Cerebellar cortex (tissue), 1 donor: ENCODE results near the gene USB1.

Experiments
- DNase-seq: peaks from one replicate; pipeline ENCODE4 v3.0.0-alpha.2; 2015; ENCODE audit warnings: low spot score

USB1 gene

GRCh38 chr16:58019866-58020538 is 18.8 kb downstream of the USB1 start:
- DNase-seq, result no peak

- DNase-seq, result peak; percentile 77
These were observed 19.7 kb downstream of the USB1 start for GRCh38 chr16:58020628-58021521.

DNA sequence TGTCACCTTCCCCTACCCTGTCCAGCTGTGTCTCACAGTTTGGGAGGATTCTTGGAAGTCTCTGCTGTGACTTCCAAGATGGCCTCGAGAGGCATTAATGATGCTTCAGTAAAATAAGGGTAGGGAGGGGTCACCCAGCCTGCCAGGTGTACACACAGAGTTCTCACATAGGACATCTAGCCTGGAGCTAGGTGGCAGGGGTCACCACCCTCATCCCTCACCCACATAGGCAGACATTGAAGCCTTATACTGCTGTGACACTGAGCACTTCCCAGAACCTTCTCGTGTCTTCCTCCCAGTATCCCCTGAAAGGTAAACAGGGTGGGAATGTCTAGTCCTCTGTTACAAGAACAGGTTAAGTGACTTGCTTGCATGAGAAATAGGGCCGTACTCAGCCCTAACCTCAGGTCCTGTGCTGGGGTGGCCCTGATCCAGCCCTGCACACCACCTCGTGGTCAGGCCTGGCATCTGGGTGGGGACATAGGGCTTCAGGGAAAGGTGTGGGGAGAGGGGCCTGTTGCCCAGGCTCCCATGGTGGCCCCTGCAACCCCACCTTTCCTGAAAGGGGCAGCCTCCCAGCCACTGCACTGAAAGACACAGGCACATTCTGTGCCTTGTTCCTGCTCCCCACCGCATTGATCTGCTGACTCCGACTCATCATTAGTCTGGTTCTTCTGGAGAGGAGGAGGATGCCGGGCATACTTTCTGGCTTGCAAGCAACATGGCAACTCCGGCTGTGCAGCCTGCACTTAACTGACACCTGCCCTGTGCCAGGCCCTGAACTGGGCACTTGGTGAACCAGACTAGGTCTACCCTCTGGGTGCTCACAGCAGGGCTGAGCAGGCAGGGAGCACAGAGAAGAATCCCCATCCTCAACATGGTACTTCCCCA is 20.7 kb downstream of the USB1 start:
- no peak for DNase-seq

GRCh38 chr16:58022601-58023371 is 21.6 kb downstream of the USB1 start:
- no peak for DNase-seq

DNA sequence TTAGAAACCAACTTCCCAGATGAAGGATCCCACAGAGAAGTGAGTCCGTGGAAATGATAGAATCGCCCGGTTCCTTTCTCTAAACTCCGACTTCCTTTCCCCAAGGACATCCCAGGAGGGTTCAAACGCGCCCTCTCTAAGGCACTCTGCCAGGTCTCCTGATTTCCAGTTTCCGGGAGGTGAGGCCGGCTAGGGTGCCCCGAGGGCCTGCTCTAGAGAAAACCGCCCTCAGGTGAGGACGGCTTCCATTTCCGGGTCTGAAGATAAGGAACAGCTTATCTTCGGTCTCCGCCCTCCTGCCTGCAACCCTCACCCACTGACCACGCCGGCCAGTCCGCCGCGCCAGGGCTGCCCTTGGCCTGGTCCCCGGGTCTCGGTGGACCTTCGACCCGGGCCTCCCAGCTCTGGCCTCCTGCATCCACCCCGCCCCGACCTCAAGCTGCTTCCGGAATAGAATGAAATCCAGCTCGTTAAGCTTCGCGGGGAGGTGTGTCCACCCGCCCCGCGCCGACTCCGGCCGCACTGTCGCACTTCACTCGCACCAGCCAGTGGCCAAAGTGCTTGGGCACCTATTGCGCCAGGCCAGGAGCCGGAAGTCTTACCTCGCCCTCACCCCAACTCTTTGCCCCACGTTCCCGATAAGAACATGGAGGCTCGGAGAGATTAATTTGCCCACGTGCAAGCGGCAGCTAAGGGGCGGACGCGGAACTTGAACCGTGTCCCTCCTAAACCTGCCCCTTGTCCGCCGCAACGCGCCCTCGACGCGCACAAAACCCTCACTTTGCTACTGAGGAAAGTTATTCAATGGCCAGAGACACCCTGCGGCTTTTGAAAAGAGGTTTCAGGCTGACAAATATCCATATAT is 23.5 kb downstream of the USB1 start:
- no peak for DNase-seq

GRCh38 chr16:58025351-58026138 is 24.3 kb downstream of the USB1 start, which contains the start of gene MMP15:
Gene MMP15 (plus strand): TSS chr16:58025754. CDS start chr16:58026351, 597 bp downstream.
- peak; percentile 59 for DNase-seq

GRCh38 chr16:58026139-58026704 is 25.0 kb downstream of the USB1 start:
- DNase-seq, result no peak

DNA sequence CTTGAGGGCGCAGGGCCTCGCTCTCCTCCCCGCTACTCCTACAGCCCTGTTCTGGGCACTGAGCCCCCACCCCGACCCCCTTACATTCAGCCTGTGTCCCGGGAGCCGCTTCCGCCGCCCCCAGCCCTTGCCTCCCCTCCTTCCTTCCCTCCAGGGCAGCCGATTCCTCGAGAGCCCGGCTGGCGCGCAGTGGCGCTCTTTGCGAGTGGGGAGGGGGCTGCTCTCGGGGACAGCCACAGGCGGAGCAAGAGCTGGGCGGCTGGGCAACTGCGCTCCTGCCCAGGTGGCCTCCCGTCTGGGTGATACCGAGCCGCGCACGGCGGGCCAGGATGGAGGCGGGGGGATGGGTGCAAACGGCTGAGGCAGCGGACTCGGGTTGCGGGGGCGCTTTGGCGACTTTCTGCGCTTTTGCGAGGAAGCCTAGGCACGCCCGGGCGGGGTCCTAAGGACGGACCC is 25.5 kb downstream of the USB1 start:
- DNase-seq, result no peak

GRCh38 chr16:58027161-58027915 is 26.1 kb downstream of the USB1 start:
- peak; percentile 51 for DNase-seq

DNA sequence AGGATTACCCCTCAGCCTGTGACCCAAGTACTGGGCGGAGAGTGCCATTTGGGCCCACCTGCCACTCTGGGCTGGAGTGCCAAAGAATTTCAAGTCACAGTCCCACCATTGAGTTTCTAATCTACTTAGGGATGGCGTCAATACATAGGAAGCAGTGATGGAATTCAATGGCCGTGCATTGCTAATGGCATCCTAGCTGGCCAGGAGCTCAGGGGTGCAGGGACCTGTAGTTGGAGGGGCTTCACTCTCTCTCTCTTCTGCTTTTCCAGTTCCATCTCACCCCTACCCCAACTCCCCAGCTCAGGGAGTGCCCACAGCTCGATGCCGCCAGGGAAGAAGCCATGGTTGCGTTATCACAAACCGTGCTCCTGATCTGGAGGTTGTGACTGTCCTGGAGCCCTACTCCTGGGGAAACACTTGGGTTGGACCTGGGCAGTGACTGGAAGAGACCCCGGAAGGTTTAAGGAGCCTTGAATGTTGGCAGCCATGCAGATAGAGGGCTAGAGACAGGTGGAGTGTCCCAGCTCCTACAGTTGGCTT is 26.8 kb downstream of the USB1 start:
- DNase-seq, result no peak

DNA sequence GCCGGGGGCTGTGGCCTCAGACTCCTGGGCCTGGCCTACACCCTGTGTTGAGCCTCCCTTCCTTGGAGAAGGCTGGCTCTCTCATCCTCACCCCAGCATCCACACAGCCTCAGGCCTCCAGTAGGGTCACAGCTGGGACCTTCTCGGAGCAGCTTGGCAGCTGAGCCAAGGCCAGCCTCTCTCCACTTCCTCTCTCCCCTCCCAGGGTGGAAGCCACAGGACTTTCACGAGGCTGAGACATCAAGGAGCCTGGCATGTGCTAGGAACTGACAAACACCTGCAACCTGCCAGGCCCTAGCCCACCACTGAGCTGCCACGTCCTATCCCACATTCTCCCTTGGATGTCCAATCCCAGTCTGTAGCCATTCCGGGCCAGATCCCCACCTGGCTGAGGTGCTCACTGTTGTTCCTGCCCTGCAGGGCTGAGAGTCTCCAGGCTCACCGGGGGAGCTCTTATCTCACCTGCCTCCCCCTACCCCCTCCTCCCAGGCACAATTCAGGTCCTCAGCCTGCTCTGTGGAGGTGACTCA is 27.4 kb downstream of the USB1 start:
- no peak for DNase-seq

DNA sequence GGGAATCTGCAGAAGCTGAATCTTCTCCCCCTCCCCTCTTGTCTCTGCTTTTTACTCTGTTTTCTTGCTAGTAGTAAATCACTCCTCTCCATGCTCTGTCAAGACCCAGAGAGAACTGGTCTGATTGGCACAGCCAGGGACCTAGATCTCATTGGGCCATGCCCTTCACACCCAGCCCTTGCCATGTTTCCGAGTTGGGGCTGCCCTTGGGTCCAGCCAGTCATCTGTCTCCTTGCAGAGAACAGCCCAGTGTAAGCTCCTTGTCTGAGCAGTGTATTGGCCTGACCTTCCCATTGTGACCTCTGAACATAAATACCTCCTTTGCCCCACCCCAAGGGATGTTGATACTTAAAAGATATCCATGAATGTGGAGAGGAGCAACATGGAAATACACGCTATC is 28.2 kb downstream of the USB1 start:
- no peak for DNase-seq

DNA sequence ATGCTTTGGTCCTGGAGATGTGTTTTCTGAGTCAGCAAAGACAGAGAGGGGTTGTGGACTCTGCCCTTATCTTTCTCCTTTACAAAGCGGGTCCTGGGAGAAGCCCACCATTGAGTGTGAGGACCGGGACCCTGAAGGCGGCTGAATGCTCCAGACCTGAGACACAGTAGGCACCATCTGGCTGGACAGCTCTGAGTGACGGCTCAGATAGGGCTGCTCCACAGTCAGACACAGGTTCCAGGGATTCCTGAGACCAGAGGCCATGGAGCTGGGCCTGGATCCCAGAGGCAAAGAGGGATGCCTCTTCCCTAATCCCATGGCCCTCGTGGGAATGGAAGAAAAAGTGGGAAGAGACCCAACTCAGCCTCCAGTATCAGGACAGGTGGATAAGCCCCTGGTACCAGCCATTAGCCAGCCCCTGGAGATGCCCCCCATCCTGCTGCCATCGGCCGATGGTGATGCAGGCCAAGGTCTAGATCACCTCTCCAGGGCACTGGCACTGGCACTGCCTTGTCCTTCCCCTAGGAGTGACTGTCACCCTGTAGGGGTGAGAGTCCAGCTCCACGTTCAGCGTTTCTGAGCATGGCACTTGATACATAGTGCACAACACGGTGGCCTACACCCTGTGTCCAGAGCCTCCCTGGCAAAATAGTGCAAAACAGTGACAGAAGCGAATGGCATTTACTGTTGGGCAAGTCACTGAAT is 29.1 kb downstream of the USB1 start:
- DNase-seq, result no peak

DNA sequence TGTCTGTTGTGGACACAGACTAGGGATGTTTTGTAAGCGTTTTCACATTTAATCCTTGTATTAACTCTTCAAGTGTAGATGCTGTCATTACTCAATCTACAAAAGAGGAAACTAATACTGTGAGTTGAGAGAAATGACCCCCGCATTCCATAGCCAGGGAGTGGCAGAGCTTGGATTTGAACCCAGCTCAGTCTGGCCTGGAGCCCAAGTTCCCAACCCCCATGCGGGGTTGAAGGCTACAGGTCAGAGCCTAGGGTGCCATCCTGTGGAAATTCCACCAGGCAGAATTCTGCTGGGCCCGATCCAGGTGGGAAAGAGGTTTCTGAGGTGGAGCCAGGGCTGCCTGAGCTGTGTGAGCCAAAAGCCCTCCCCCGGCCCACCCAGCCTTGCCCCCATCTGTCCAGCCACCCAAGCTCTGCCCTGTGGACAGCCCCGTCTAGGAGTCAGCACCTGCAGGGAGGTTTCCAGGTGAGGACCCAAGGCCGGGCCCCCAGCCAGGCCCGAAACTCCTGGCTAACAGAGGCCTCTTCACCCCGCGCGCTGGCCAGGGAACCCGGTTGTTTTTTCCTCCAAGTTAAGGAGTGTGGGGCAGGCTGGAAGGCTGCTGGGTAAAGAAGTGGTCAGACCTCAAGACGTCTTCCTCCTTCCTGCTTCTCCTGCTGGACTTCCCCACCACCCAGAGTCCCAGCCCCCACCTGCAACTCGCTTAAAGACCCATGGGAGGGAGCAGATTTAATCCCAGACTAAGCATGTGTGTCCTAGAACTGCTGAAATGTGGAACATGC is 30.0 kb downstream of the USB1 start:
- DNase-seq, result no peak

DNA sequence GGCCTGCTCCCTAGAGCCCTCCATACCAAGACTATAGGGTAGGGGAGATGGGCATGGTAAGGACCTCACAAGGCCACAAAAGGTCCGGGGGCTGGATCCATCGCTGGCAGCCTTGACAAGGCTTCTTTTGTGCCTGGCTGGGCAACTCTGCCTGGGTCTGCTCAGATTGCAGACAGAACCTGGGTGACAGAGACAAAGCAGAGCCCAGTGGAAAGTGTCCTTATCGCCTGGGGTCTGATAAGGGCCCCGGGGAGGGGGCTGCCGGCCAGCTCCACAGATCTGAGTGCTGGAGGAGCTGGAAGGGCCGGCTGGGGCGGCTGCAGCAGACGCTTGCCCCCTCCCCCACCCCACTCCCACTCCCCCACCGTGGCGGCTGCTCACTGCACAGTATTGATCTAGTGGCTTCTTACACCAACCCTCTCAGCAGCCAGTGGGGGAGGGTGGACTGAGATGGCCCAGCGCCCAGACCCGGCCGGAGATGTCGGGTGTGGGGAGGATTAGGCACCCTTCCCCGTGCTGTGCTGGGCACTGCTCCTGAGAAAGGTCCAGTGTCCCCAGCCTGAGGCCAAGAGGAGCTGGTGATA is 31.6 kb downstream of the USB1 start:
- DNase-seq, result peak; percentile 41

DNA sequence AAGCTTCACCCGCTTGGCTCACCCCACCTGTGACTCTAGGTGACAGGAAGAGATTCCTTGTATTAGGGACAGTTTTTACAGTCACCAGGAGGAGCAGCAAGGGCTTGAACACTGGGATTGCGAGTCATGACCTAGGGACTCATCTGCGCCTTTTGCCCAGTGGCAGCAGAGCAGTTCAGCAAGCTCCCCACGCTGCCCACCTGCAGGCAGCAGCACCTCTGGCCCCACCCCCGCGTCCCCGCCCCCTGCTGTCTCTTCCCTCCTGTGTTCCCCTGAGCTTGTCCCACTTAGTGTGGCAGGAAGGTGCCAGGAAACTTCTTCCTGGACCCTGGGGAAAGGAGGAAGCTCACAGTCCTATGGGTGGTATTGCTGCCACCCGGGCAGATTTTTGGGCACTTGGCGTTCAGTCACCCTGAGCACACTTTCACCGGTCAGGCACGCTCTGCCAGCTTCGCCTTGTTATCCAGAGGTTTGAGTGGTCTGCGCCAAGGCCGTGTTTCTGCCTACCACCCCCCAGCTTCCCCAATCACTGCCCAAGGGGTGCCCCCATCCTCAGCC is 33.0 kb downstream of the USB1 start:
- no peak for DNase-seq
